ENCODE data around the gene CRB1. TPM values are rescaled to one million over a fixed set of nuclear protein-coding genes. Genes with fewer than 3 reads are reported as not detected.

Gene CRB1
- total RNA-seq, 1 donor from 2014 or later = not detected

- H3K9ac ChIP-seq (ENCODE audit: low read length) = no peak overlapping the region
- no peaks in the 10 kb centered on the region for H3K9me3 ChIP-seq (ENCODE audit: insufficient read depth, low read depth, low read length)
- TF ChIP-seq EZH2 (IDR thresholded peaks at IDR 0.05; ENCODE audit: insufficient read depth, low read length) (no peak), CTCF (IDR thresholded peaks at IDR 0.05; ENCODE audit: insufficient read depth, low read depth, low read length) (no peak)
- H2AFZ ChIP-seq (ENCODE audit: low read depth, low read length) = no peak overlapping the region
- no peaks in the 10 kb centered on the region for H3K79me2 ChIP-seq (ENCODE audit: insufficient read depth, low read length)
- H3K27ac ChIP-seq (ENCODE audit: low read depth, low read length) = no peak overlapping the region
- Mint-ChIP-seq H3K9me3 (ENCODE audit: unreplicated experiment) (no peaks in the 10 kb centered on the region), H3K36me3 (ENCODE audit: low read depth, unreplicated experiment) (no peaks in the 10 kb centered on the region), H3K27ac (ENCODE audit: unreplicated experiment) (no peak overlapping the region), H3K4me3 (ENCODE audit: unreplicated experiment) (no peak overlapping the region), H3K4me1 (ENCODE audit: low read depth, unreplicated experiment) (no peaks in the 10 kb centered on the region), H3K27me3 (ENCODE audit: low read depth, unreplicated experiment) (no peaks in the 10 kb centered on the region)
- DNase-seq (ENCODE audit: low read depth) (no peak), FAIRE-seq (no peak)
- H4K20me1 ChIP-seq (ENCODE audit: insufficient read depth, low read length) = no peaks in the 10 kb centered on the region
- H3K4me3 ChIP-seq (ENCODE audit: insufficient read depth, low read depth, low read length) = no peak overlapping the region
- no peaks in the 10 kb centered on the region for H3K36me3 ChIP-seq (ENCODE audit: insufficient read depth, low read length)
- no peak overlapping the region for H3K4me2 ChIP-seq (ENCODE audit: low read length)
- no peaks in the 10 kb centered on the region for H3K27me3 ChIP-seq (ENCODE audit: insufficient read depth, low read length)
- no peaks in the 10 kb centered on the region for H3K4me1 ChIP-seq (ENCODE audit: insufficient read depth, low read length)
These were observed 247.4 kb downstream of the CRB1 start for GRCh38 chr1:197515421-197515820.

GRCh38 chr1:197519741-197520334, 251.8 kb downstream of the CRB1 start:
- DNase-seq (ENCODE audit: low read depth) = peak; percentile 5
- H2AFZ ChIP-seq (ENCODE audit: low read depth, low read length) = no peak overlapping the region
- H4K20me1 ChIP-seq (ENCODE audit: insufficient read depth, low read length) = no peaks in the 10 kb centered on the region
- FAIRE-seq = no peak
- Mint-ChIP-seq H3K9me3 (ENCODE audit: unreplicated experiment) (no peaks in the 10 kb centered on the region), H3K4me3 (ENCODE audit: unreplicated experiment) (no peak overlapping the region), H3K27me3 (ENCODE audit: low read depth, unreplicated experiment) (no peaks in the 10 kb centered on the region), H3K27ac (ENCODE audit: unreplicated experiment) (no peak overlapping the region), H3K4me1 (ENCODE audit: low read depth, unreplicated experiment) (no peaks in the 10 kb centered on the region), H3K36me3 (ENCODE audit: low read depth, unreplicated experiment) (no peaks in the 10 kb centered on the region)
- TF ChIP-seq EZH2 (IDR thresholded peaks at IDR 0.05; ENCODE audit: insufficient read depth, low read length) (no peak), CTCF (IDR thresholded peaks at IDR 0.05; ENCODE audit: insufficient read depth, low read depth, low read length) (peak; percentile 42)
- H3K36me3 ChIP-seq (ENCODE audit: insufficient read depth, low read length) = no peaks in the 10 kb centered on the region
- H3K27me3 ChIP-seq (ENCODE audit: insufficient read depth, low read length) = no peaks in the 10 kb centered on the region
- H3K79me2 ChIP-seq (ENCODE audit: insufficient read depth, low read length) = no peaks in the 10 kb centered on the region
- H3K9me3 ChIP-seq (ENCODE audit: insufficient read depth, low read depth, low read length) = no peaks in the 10 kb centered on the region
- no peak overlapping the region for H3K9ac ChIP-seq (ENCODE audit: low read length)
- no peak overlapping the region for H3K27ac ChIP-seq (ENCODE audit: low read depth, low read length)
- H3K4me2 ChIP-seq (ENCODE audit: low read length) = no peak overlapping the region
- no peaks in the 10 kb centered on the region for H3K4me1 ChIP-seq (ENCODE audit: insufficient read depth, low read length)
- H3K4me3 ChIP-seq (ENCODE audit: insufficient read depth, low read depth, low read length) = no peak overlapping the region

- H3K4me1 Mint-ChIP-seq (ENCODE audit: low read depth, unreplicated experiment) = no peaks in the 10 kb centered on the region
- Histone ChIP-seq H3K79me2 (ENCODE audit: insufficient read depth, low read length) (no peaks in the 10 kb centered on the region), H3K27ac (ENCODE audit: low read depth, low read length) (no peak overlapping the region), H3K9ac (ENCODE audit: low read length) (no peak overlapping the region), H3K4me3 (ENCODE audit: insufficient read depth, low read depth, low read length) (no peak overlapping the region), H3K27me3 (ENCODE audit: insufficient read depth, low read length) (no peaks in the 10 kb centered on the region), H3K4me2 (ENCODE audit: low read length) (no peak overlapping the region), H3K36me3 (ENCODE audit: insufficient read depth, low read length) (no peaks in the 10 kb centered on the region), H3K9me3 (ENCODE audit: insufficient read depth, low read depth, low read length) (no peaks in the 10 kb centered on the region), H3K4me1 (ENCODE audit: insufficient read depth, low read length) (no peaks in the 10 kb centered on the region), H4K20me1 (ENCODE audit: insufficient read depth, low read length) (no peaks in the 10 kb centered on the region), H2AFZ (ENCODE audit: low read depth, low read length) (no peak overlapping the region)
- DNase-seq (ENCODE audit: low read depth) (peak; percentile 6), FAIRE-seq (no peak)
- H3K27me3 Mint-ChIP-seq (ENCODE audit: low read depth, unreplicated experiment) = no peaks in the 10 kb centered on the region
- no peak overlapping the region for H3K27ac Mint-ChIP-seq (ENCODE audit: unreplicated experiment)
- H3K36me3 Mint-ChIP-seq (ENCODE audit: low read depth, unreplicated experiment) = no peaks in the 10 kb centered on the region
- no peaks in the 10 kb centered on the region for H3K9me3 Mint-ChIP-seq (ENCODE audit: unreplicated experiment)
- H3K4me3 Mint-ChIP-seq (ENCODE audit: unreplicated experiment) = no peak overlapping the region
- TF ChIP-seq CTCF (IDR thresholded peaks at IDR 0.05; ENCODE audit: insufficient read depth, low read depth, low read length) (peak; percentile 76), EZH2 (IDR thresholded peaks at IDR 0.05; ENCODE audit: insufficient read depth, low read length) (no peak)
These were observed 253.2 kb downstream of the CRB1 start for GRCh38 chr1:197521118-197521739.

Measured in astrocyte (in vitro differentiated cells and primary cell).